ENCODE results near the gene CWH43. TPM values are rescaled to one million over a fixed set of nuclear protein-coding genes. Genes with fewer than 3 reads are reported as not detected.

CWH43 gene
- polyA plus RNA-seq, 1 donor from 2014 or later, result not detected

GRCh38 chr4:48989461-48990203 is 3.6 kb downstream of the CWH43 start:
- Histone ChIP-seq H2AFZ (ENCODE audit: low read depth, low read length) (no peak overlapping the region), H3K4me2 (ENCODE audit: low read length) (no peak overlapping the region), H3K27ac (ENCODE audit: low read length) (no peak overlapping the region), H3F3A (ENCODE audit: insufficient read depth, low read length, poor library complexity, severe bottlenecking) (no peaks in the 10 kb centered on the region), H3K9ac (ENCODE audit: low read length) (no peak overlapping the region), H4K20me1 (ENCODE audit: insufficient read depth) (no peaks in the 10 kb centered on the region), H3K79me2 (replicated peaks; ENCODE audit: insufficient read depth, low read length) (no peaks in the 10 kb centered on the region), H3K4me3 (ENCODE audit: low read length) (no peak overlapping the region), H3K9me3 (ENCODE audit: low read length) (no peaks in the 10 kb centered on the region), H3K27me3 (ENCODE audit: insufficient read depth, low read depth, low read length) (peaks cover 34% of the 10 kb centered on the region), H3K36me3 (ENCODE audit: insufficient read depth, low read length) (no peaks in the 10 kb centered on the region), H3K9me2 (ENCODE audit: insufficient read depth, low read length) (no peaks in the 10 kb centered on the region)
- TF ChIP-seq MXI1 (conservative IDR thresholded peaks at IDR 0.05; ENCODE audit: poor library complexity, severe bottlenecking), result no peak
- TF ChIP-seq RAD21 (conservative IDR thresholded peaks at IDR 0.05), result no peak
- TF ChIP-seq EP300 (conservative IDR thresholded peaks at IDR 0.05; ENCODE audit: poor library complexity, severe bottlenecking), result no peak
- TF ChIP-seq, protein P1, sequence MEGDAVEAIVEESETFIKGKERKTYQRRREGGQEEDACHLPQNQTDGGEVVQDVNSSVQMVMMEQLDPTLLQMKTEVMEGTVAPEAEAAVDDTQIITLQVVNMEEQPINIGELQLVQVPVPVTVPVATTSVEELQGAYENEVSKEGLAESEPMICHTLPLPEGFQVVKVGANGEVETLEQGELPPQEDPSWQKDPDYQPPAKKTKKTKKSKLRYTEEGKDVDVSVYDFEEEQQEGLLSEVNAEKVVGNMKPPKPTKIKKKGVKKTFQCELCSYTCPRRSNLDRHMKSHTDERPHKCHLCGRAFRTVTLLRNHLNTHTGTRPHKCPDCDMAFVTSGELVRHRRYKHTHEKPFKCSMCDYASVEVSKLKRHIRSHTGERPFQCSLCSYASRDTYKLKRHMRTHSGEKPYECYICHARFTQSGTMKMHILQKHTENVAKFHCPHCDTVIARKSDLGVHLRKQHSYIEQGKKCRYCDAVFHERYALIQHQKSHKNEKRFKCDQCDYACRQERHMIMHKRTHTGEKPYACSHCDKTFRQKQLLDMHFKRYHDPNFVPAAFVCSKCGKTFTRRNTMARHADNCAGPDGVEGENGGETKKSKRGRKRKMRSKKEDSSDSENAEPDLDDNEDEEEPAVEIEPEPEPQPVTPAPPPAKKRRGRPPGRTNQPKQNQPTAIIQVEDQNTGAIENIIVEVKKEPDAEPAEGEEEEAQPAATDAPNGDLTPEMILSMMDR (IDR thresholded peaks at IDR 0.05; ENCODE audit: poor library complexity, severe bottlenecking), result no peak

DNA sequence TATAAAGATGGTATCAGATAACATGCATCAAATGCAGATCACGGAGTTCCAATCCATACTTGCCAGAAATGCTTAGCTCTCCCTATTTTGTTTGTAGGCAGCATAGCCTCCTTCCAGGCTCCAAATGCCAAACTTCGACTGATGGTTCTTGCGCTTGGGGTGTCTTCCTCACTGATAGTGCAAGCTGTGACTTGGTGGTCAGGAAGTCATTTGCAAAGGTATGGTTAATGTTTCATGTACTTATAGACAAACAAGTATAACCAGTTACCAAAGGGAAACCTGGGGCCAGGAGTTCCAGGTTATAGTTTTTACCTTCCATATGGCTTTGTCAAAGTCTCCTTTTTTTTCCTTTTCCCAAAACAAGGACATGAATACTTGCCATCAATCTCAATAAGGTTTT is 5.3 kb downstream of the CWH43 start:
- H3K4me2 ChIP-seq (ENCODE audit: low read length), result no peak overlapping the region
- no peaks in the 10 kb centered on the region for H3K79me2 ChIP-seq (replicated peaks; ENCODE audit: insufficient read depth, low read length)
- no peaks in the 10 kb centered on the region for H3K9me3 ChIP-seq (ENCODE audit: low read length)
- no peak overlapping the region for H3K4me3 ChIP-seq (ENCODE audit: low read length)
- H3K9ac ChIP-seq (ENCODE audit: low read length), result no peak overlapping the region
- no peaks in the 10 kb centered on the region for H3F3A ChIP-seq (ENCODE audit: insufficient read depth, low read length, poor library complexity, severe bottlenecking)
- H3K9me2 ChIP-seq (ENCODE audit: insufficient read depth, low read length), result no peaks in the 10 kb centered on the region
- no peak overlapping the region for H2AFZ ChIP-seq (ENCODE audit: low read depth, low read length)
- H3K36me3 ChIP-seq (ENCODE audit: insufficient read depth, low read length), result no peaks in the 10 kb centered on the region
- TF ChIP-seq EP300 (conservative IDR thresholded peaks at IDR 0.05; ENCODE audit: poor library complexity, severe bottlenecking), result no peak
- TF ChIP-seq TAF1 (IDR thresholded peaks at IDR 0.05; ENCODE audit: low read depth), result no peak
- TF ChIP-seq MXI1 (conservative IDR thresholded peaks at IDR 0.05; ENCODE audit: poor library complexity, severe bottlenecking), result no peak
- TF ChIP-seq RAD21 (conservative IDR thresholded peaks at IDR 0.05), result no peak
- TF ChIP-seq POLR2AphosphoS5 (IDR thresholded peaks at IDR 0.05), result no peak
- TF ChIP-seq EZH2 (IDR thresholded peaks at IDR 0.05; ENCODE audit: borderline replicate concordance, insufficient read depth, low read length, poor library complexity, severe bottlenecking), result no peak
- TF ChIP-seq SMC3 (conservative IDR thresholded peaks at IDR 0.05; ENCODE audit: poor library complexity), result no peak
- TF ChIP-seq, protein P1 (IDR thresholded peaks at IDR 0.05; ENCODE audit: poor library complexity, severe bottlenecking), result no peak
- TF ChIP-seq, protein P2, sequence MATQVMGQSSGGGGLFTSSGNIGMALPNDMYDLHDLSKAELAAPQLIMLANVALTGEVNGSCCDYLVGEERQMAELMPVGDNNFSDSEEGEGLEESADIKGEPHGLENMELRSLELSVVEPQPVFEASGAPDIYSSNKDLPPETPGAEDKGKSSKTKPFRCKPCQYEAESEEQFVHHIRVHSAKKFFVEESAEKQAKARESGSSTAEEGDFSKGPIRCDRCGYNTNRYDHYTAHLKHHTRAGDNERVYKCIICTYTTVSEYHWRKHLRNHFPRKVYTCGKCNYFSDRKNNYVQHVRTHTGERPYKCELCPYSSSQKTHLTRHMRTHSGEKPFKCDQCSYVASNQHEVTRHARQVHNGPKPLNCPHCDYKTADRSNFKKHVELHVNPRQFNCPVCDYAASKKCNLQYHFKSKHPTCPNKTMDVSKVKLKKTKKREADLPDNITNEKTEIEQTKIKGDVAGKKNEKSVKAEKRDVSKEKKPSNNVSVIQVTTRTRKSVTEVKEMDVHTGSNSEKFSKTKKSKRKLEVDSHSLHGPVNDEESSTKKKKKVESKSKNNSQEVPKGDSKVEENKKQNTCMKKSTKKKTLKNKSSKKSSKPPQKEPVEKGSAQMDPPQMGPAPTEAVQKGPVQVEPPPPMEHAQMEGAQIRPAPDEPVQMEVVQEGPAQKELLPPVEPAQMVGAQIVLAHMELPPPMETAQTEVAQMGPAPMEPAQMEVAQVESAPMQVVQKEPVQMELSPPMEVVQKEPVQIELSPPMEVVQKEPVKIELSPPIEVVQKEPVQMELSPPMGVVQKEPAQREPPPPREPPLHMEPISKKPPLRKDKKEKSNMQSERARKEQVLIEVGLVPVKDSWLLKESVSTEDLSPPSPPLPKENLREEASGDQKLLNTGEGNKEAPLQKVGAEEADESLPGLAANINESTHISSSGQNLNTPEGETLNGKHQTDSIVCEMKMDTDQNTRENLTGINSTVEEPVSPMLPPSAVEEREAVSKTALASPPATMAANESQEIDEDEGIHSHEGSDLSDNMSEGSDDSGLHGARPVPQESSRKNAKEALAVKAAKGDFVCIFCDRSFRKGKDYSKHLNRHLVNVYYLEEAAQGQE (IDR thresholded peaks at IDR 0.05; ENCODE audit: borderline replicate concordance), result no peak
- no peaks in the 10 kb centered on the region for H4K20me1 ChIP-seq (ENCODE audit: insufficient read depth)
- H3K27ac ChIP-seq (ENCODE audit: low read length), result no peak overlapping the region
- H3K27me3 ChIP-seq (ENCODE audit: insufficient read depth, low read depth, low read length), result peaks cover 21% of the 10 kb centered on the region

All from neural cell (in vitro differentiated cells).